Measurements from ENCODE around the gene TMED4.

TMED4 gene

GRCh38 chr7:44624318-44624717 is 42.3 kb upstream of the TMED4 start:
- peaks cover 41% of the 10 kb centered on the region for H3F3A ChIP-seq (ENCODE audit: insufficient read depth, low read length)
- H3K27ac ChIP-seq (ENCODE audit: low read length): peak overlapping the region; percentile 80
- no peaks in the 10 kb centered on the region for H3K27me3 ChIP-seq (replicated peaks; ENCODE audit: insufficient read depth, low read length)
- H4K20me1 ChIP-seq (ENCODE audit: insufficient read depth, low read length): no peaks in the 10 kb centered on the region
- H3K4me3 ChIP-seq (ENCODE audit: low read length): no peak overlapping the region
- H3K36me3 ChIP-seq (replicated peaks; ENCODE audit: insufficient read depth, low read length): 0 out of 2 replicates have a peak, but pooled peaks cover 6% of the 10 kb centered on the region
- H3K79me2 ChIP-seq (ENCODE audit: low read length): peaks cover 91% of the 10 kb centered on the region
- no peak overlapping the region for H2AFZ ChIP-seq (ENCODE audit: low read length)
- no peak for TF ChIP-seq EZH2phosphoT487 (IDR thresholded peaks at IDR 0.05; ENCODE audit: low read length)
- no peak for DNase-seq
- H3K4me1 ChIP-seq (ENCODE audit: low read length): peaks cover 52% of the 10 kb centered on the region
- H3K9me3 ChIP-seq (replicated peaks; ENCODE audit: insufficient read depth, low read length): no peaks in the 10 kb centered on the region
- peak overlapping the region; percentile 40; the same call in 1 of the 2 replicates for H3K9ac ChIP-seq (ENCODE audit: low read length)
- peak overlapping the region; percentile 42; the same call in 1 of the 2 replicates for H3K4me2 ChIP-seq (ENCODE audit: low read depth, low read length)
- no peaks in the 10 kb centered on the region for H3K9me2 ChIP-seq (replicated peaks; ENCODE audit: insufficient read depth, low read length)

- no peaks in the 10 kb centered on the region for H3K9me3 ChIP-seq (replicated peaks; ENCODE audit: insufficient read depth, low read length)
- peaks cover 8% of the 10 kb centered on the region; the same call in 1 of the 2 replicates for H3K36me3 ChIP-seq (replicated peaks; ENCODE audit: insufficient read depth, low read length)
- H3K9me2 ChIP-seq (replicated peaks; ENCODE audit: insufficient read depth, low read length): no peaks in the 10 kb centered on the region
- H4K20me1 ChIP-seq (ENCODE audit: insufficient read depth, low read length): 0 out of 2 replicates have a peak, but pooled peaks cover 3% of the 10 kb centered on the region
- peaks cover 45% of the 10 kb centered on the region for H3K4me1 ChIP-seq (ENCODE audit: low read length)
- peak overlapping the region; percentile 42 for H3K4me2 ChIP-seq (ENCODE audit: low read depth, low read length)
- H3F3A ChIP-seq (ENCODE audit: insufficient read depth, low read length): peaks cover 30% of the 10 kb centered on the region
- no peaks in the 10 kb centered on the region for H3K27me3 ChIP-seq (replicated peaks; ENCODE audit: insufficient read depth, low read length)
- H3K9ac ChIP-seq (ENCODE audit: low read length): peak overlapping the region; percentile 29; the same call in 1 of the 2 replicates
- no peak overlapping the region for H2AFZ ChIP-seq (ENCODE audit: low read length)
- H3K4me3 ChIP-seq (ENCODE audit: low read length): peak overlapping the region; percentile 18; the same call in 1 of the 2 replicates
- TF ChIP-seq EZH2phosphoT487 (IDR thresholded peaks at IDR 0.05; ENCODE audit: low read length) (no peak), EZH2 (optimal IDR thresholded peaks at IDR 0.05; ENCODE audit: low read depth, low read length) (no peak), CTCF (IDR thresholded peaks at IDR 0.05; ENCODE audit: low read length) (no peak)
- DNase-seq: peak; percentile 51
- peak overlapping the region; percentile 80 for H3K27ac ChIP-seq (ENCODE audit: low read length)
- peaks cover 97% of the 10 kb centered on the region for H3K79me2 ChIP-seq (ENCODE audit: low read length)
Observed at GRCh38 chr7:44622342-44623151, 40.5 kb upstream of the TMED4 start.

GRCh38 chr7:44621750-44622103 is 39.7 kb upstream of the TMED4 start:
- Histone ChIP-seq H3K9ac (ENCODE audit: low read length) (no peak overlapping the region; the same call in 1 of the 2 replicates), H3K9me3 (replicated peaks; ENCODE audit: insufficient read depth, low read length) (no peaks in the 10 kb centered on the region), H3F3A (ENCODE audit: insufficient read depth, low read length) (peaks cover 34% of the 10 kb centered on the region), H3K27me3 (replicated peaks; ENCODE audit: insufficient read depth, low read length) (no peaks in the 10 kb centered on the region), H3K9me2 (replicated peaks; ENCODE audit: insufficient read depth, low read length) (no peaks in the 10 kb centered on the region), H3K27ac (ENCODE audit: low read length) (peak overlapping the region; percentile 80; the same call in 1 of the 2 replicates), H4K20me1 (ENCODE audit: insufficient read depth, low read length) (0 out of 2 replicates have a peak, but pooled peaks cover 5% of the 10 kb centered on the region), H2AFZ (ENCODE audit: low read length) (no peak overlapping the region), H3K79me2 (ENCODE audit: low read length) (peaks cover 100% of the 10 kb centered on the region), H3K4me1 (ENCODE audit: low read length) (peaks cover 51% of the 10 kb centered on the region), H3K36me3 (replicated peaks; ENCODE audit: insufficient read depth, low read length) (peaks cover 8% of the 10 kb centered on the region; the same call in 1 of the 2 replicates), H3K4me2 (ENCODE audit: low read depth, low read length) (peak overlapping the region; percentile 42; the same call in 1 of the 2 replicates), H3K4me3 (ENCODE audit: low read length) (no peak overlapping the region)
- DNase-seq: no peak
- no peak for TF ChIP-seq EZH2phosphoT487 (IDR thresholded peaks at IDR 0.05; ENCODE audit: low read length)
- no peak for TF ChIP-seq EZH2 (optimal IDR thresholded peaks at IDR 0.05; ENCODE audit: low read depth, low read length)
- TF ChIP-seq CTCF (IDR thresholded peaks at IDR 0.05; ENCODE audit: low read length): no peak
